Activated gamma-delta T cell treated with anti-CD3 and anti-CD28 coated beads, Interleukin-2, amount 50 U/mL, for 16 hours (primary cell): ENCODE data around the gene RFPL3.
"Not testable (repeated sequence)": the region's sequence is repeated elsewhere in the genome, so short reads cannot be mapped to it uniquely, and the experiment has no call there.

Source experiments
- DNase-seq: peaks from one replicate; pipeline ENCODE4 v3.0.0-alpha.2; 2020; ENCODE audit warnings: low read depth

Gene RFPL3

GRCh38 chr22:32353840-32354239, 3.8 kb upstream of the RFPL3 start:
- DNase-seq = no peak

GRCh38 chr22:32354360-32355351, 3.0 kb upstream of the RFPL3 start:
- no peak for DNase-seq

GRCh38 chr22:32355760-32356159, 1.9 kb upstream of the RFPL3 start:
- no peak for DNase-seq

- DNase-seq = not testable (repeated sequence)
These were observed 2.4 kb downstream of the RFPL3 start for GRCh38 chr22:32360096-32360495.

- DNase-seq = no peak
These were observed 3.6 kb downstream of the RFPL3 start for GRCh38 chr22:32361257-32361656.

- no peak for DNase-seq
These were observed 6.5 kb downstream of the RFPL3 start for GRCh38 chr22:32364210-32364609.

GRCh38 chr22:32375678-32376450, 18.2 kb downstream of the RFPL3 start:
- no peak for DNase-seq

- DNase-seq = no peak
These were observed 19.0 kb downstream of the RFPL3 start for GRCh38 chr22:32376681-32377080.

GRCh38 chr22:32378707-32379272, 21.1 kb downstream of the RFPL3 start:
- DNase-seq = no peak

- DNase-seq = no peak
These were observed 23.3 kb downstream of the RFPL3 start for GRCh38 chr22:32380991-32381390.

GRCh38 chr22:32385681-32386080, 28.0 kb downstream of the RFPL3 start:
- no peak for DNase-seq

- DNase-seq = no peak
These were observed 32.0 kb downstream of the RFPL3 start for GRCh38 chr22:32389685-32390084.

GRCh38 chr22:32395107-32395506, 37.4 kb downstream of the RFPL3 start:
- no peak for DNase-seq

- DNase-seq = no peak
These were observed 38.6 kb downstream of the RFPL3 start for GRCh38 chr22:32396255-32396654.

- no peak for DNase-seq
These were observed 39.1 kb downstream of the RFPL3 start for GRCh38 chr22:32396746-32397145.

- DNase-seq = no peak
These were observed 43.8 kb downstream of the RFPL3 start for GRCh38 chr22:32401486-32401885.

- DNase-seq = no peak
These were observed 46.4 kb downstream of the RFPL3 start for GRCh38 chr22:32404021-32404420.

GRCh38 chr22:32407312-32407711, 49.6 kb downstream of the RFPL3 start:
- no peak for DNase-seq

- no peak for DNase-seq
These were observed 50.3 kb downstream of the RFPL3 start for GRCh38 chr22:32407936-32408335.

GRCh38 chr22:32409977-32410376, 52.3 kb downstream of the RFPL3 start:
- no peak for DNase-seq

GRCh38 chr22:32410459-32410858, 52.8 kb downstream of the RFPL3 start:
- no peak for DNase-seq
